HEK293T (cell line): Measurements from ENCODE around the gene FGFR3.

Experiments
- CTCF ChIA-PET: fragments of 350-600 bp; formaldehyde crosslinking; extraction: SDS; loops from one replicate; lab custom pipeline; 2021; ENCODE audit warnings: antibody characterized with exemption, inconsistent platforms; lab: Yijun Ruan, JAX
- POLR2A ChIA-PET: fragments of 350-600 bp; formaldehyde crosslinking; extraction: SDS; loops from one replicate; lab custom pipeline; 2020; ENCODE audit warnings: antibody characterized with exemption, inconsistent platforms; lab: Yijun Ruan, JAX
- DNase-seq: peaks from one replicate; pipeline ENCODE4 v3.0.0; 2012; ENCODE audit warnings: mixed read lengths; ENCODE audit errors: extremely low spot score
- ARNT ChIP-seq: fragments of 450-650 bp; IDR thresholded peaks from 2 replicates; pipeline ENCODE4 v1.6.1; 2017; ENCODE audit warnings: mild to moderate bottlenecking
- BHLHE40 ChIP-seq: fragments of 450-650 bp; IDR thresholded peaks from 2 replicates; pipeline ENCODE4 v1.6.1; 2016; ENCODE audit warnings: mild to moderate bottlenecking, moderate library complexity, borderline replicate concordance
- CTBP1 ChIP-seq: fragments of 450-650 bp; IDR thresholded peaks from 2 replicates; pipeline ENCODE4 v1.6.1; 2016; ENCODE audit warnings: borderline replicate concordance
- ELF4 ChIP-seq: fragments of 450-650 bp; IDR thresholded peaks from 2 replicates; pipeline ENCODE4 v1.6.1; 2017; ENCODE audit warnings: antibody characterized with exemption
- FOXA1 ChIP-seq: fragments of 450-650 bp; IDR thresholded peaks from 2 replicates; pipeline ENCODE4 v1.6.1; 2016; ENCODE audit warnings: mild to moderate bottlenecking
- FOXK2 ChIP-seq: fragments of 450-650 bp; IDR thresholded peaks from 2 replicates; pipeline ENCODE4 v1.6.1; 2016; ENCODE audit warnings: mild to moderate bottlenecking
- FOXM1 ChIP-seq: fragments of 450-650 bp; IDR thresholded peaks from 2 replicates; pipeline ENCODE4 v1.6.1; 2017; ENCODE audit warnings: mild to moderate bottlenecking, borderline replicate concordance
- HDGF ChIP-seq: fragments of 450-650 bp; IDR thresholded peaks from 2 replicates; pipeline ENCODE4 v1.6.1; 2017; ENCODE audit warnings: antibody characterized with exemption, borderline replicate concordance
- L3MBTL2 ChIP-seq: fragments of 450-650 bp; conservative IDR thresholded peaks from 2 replicates; pipeline ENCODE4 v1.6.1; 2016; ENCODE audit warnings: mild to moderate bottlenecking
- LEF1 ChIP-seq: fragments of 450-650 bp; IDR thresholded peaks from 2 replicates; pipeline ENCODE4 v1.6.1; 2017; ENCODE audit warnings: mild to moderate bottlenecking, borderline replicate concordance
- NFRKB ChIP-seq: fragments of 450-650 bp; IDR thresholded peaks from 2 replicates; pipeline ENCODE4 v1.6.1; 2016; ENCODE audit warnings: mild to moderate bottlenecking, moderate library complexity
- SP1 ChIP-seq: fragments of 450-650 bp; IDR thresholded peaks from 2 replicates; pipeline ENCODE4 v1.6.1; 2017
- SUZ12 ChIP-seq: fragments of 450-650 bp; IDR thresholded peaks from 2 replicates; pipeline ENCODE4 v1.6.1; 2016; ENCODE audit warnings: mild to moderate bottlenecking
- TARDBP ChIP-seq: fragments of 450-650 bp; IDR thresholded peaks from 2 replicates; pipeline ENCODE4 v1.6.1; 2016
- ZNF384 ChIP-seq: fragments of 450-650 bp; IDR thresholded peaks from 2 replicates; pipeline ENCODE4 v1.6.1; 2016
- TF ChIP-seq, protein P1 (sequence below): fragments of 450-650 bp; IDR thresholded peaks from 2 replicates; pipeline ENCODE4 v1.6.1; 2016

Gene FGFR3

DNA sequence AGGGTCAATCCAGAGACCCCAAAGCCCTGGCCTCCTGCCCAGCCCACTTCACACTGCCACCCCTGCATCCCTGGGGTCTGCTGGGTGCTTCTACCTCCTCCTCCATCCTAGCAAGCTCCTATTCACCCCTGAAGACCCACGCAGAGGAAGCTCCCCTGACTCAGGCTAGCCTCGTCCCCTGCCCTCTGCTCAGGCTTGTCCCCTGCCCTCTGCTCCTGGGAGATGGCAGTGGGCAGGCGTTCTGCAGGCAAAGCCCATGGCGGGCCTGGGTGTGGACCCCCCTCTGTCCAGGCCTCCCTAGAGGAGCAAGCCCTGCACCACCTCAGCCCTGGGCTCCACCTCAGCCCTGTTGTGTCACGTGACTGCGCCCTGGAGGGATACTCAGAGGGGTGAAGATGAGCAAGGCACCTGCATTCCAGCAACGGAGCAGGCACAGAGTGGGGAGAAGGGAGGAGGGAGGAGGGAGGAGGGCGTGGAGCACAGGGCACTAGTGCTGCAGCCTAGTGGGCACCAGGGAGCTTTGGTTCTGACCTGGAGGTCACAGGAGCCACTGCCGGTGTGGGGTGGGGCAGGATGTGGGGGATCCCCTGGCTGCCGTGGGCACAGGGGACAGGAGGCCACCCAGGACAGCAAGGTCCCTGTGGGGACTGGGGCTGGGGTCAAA is 27.6 kb upstream of the FGFR3 start:
- TF ChIP-seq BHLHE40 = no peak
- TF ChIP-seq, protein P1, sequence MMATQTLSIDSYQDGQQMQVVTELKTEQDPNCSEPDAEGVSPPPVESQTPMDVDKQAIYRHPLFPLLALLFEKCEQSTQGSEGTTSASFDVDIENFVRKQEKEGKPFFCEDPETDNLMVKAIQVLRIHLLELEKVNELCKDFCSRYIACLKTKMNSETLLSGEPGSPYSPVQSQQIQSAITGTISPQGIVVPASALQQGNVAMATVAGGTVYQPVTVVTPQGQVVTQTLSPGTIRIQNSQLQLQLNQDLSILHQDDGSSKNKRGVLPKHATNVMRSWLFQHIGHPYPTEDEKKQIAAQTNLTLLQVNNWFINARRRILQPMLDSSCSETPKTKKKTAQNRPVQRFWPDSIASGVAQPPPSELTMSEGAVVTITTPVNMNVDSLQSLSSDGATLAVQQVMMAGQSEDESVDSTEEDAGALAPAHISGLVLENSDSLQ = no peak
- TF ChIP-seq SP1 = no peak
- no peak for TF ChIP-seq ARNT
- no peak for TF ChIP-seq SUZ12
- no peak for TF ChIP-seq ELF4
- TF ChIP-seq HDGF = no peak
- no peak for TF ChIP-seq ZNF384
- TF ChIP-seq TARDBP = no peak
- TF ChIP-seq LEF1 = no peak
- no peak for TF ChIP-seq FOXA1
- no peak for TF ChIP-seq NFRKB
- no peak for TF ChIP-seq CTBP1
- TF ChIP-seq FOXK2 = no peak
- no peak for TF ChIP-seq FOXM1
- no peak for TF ChIP-seq L3MBTL2
- CTCF ChIA-PET = interaction anchor here (0.7 to 0.9 kb wide), 3 partner anchors 17 to 44 kb away, joined by 3 to 4 read pairs (median 3); no protein-coding TSS in a partner anchor
- POLR2A ChIA-PET = interaction anchor here (1.1 kb wide), 1 partner anchor 13 kb away, joined by 3 read pairs; no protein-coding TSS in a partner anchor
- no peak for DNase-seq

DNA sequence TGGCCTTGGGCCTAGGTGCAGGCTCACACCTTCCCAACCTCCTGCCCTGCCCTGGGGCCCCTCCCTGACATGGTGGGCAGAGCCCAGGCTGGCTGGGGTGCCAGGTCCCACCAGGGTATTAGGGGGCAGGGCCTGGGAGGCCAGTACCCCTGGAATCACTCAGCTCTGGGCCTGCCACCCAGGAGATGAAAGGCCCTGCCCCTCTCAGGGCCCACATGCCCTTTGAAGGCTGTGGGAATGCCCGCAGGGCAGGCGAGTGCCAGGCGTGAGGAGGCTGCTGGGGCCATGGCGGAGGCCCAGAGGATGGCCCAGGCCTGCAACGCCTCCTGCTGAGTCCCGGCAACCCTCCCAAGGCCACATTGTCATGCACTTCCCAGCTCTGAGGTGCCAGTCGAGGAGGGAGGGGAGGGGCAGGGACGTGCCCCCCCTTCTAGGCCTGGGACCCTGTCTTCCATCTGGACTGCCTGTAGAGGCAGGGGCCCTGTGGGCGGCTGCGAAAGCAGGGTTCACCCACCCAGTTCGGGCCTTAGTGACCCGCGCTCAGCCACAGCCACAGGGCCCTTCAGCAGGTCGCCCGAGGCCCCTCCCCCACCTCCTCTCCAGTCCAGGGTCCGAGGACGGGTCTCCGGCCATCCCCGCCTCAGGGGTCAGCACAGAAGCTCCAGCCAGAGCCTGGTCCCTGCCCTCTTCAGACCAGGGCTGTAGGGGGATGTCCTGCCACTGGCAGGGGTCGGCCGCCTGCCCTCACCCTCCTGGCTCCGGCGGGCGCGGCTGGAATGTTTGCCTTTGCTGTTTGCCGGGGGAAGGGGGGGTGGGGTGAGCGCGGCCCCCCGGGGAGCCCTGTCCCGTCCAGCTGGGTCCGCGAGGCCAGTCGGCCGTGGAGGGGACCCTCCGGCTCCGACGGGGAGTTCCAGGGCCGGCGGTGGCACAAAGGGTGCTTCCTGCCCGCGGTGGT is 26.7 kb upstream of the FGFR3 start:
- ChIA-PET CTCF (interaction anchor here (0.9 kb wide), 1 partner anchor 43 kb away, joined by 3 read pairs; no protein-coding TSS in a partner anchor), POLR2A (interaction anchor here (1.1 kb wide), 1 partner anchor 14 kb away, joined by 3 read pairs; no protein-coding TSS in a partner anchor)
- no peak for DNase-seq
- TF ChIP-seq BHLHE40 (no peak), SUZ12 (no peak), NFRKB (no peak), FOXA1 (no peak), ZNF384 (no peak), ARNT (no peak), TARDBP (no peak), HDGF (no peak), LEF1 (no peak), SP1 (no peak), CTBP1 (no peak), FOXM1 (no peak), FOXK2 (no peak), ELF4 (no peak), L3MBTL2 (no peak)
- TF ChIP-seq, protein P1 = no peak

DNA sequence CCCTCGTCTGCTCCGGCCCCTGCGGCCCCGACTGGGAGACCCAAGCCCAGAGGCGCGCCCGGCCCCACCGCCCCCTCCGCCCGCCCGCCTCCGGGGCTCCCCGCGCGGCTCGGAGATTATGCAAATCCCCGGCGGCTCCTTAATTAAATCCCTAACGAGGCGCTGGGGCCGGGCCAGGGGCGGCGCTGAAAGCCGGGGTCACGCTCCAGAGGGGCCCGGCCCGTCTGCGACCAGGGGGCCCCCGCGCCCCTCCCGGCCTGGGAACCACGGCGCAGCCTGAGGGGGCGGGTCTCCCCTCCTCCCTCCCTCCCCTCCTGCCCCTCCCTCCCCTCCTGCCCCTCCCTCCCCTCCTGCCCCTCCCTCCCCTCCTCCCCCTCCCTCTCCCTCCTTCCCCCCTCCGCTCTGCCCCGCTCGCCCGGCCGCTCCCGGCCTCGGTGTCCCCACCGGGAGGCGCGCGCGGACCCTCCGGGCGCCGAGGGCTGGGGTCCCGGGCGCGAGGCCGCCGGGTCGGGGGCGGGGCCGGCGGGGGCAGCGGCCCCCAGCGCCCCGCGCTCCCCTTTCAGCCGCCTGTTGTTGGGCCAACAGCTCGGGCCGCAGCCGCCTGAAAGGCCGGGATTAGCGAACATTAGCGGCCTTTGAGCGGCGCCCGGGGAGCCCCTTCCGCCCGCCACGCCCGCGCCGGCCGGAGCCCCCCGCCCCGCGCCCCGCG is 25.9 kb upstream of the FGFR3 start:
- ChIA-PET CTCF (interaction anchor here (0.5 to 1.6 kb wide), 6 partner anchors 8 to 351 kb away, joined by 3 to 7 read pairs (median 4); partner anchors contain the start of gene FGFR3), POLR2A (interaction anchor here (1.0 kb wide), 3 partner anchors 27 to 55 kb away, joined by 3 to 4 read pairs (median 4); partner anchors contain the start of genes SLBP, TACC3 and TMEM129)
- TF ChIP-seq TARDBP (no peak), ELF4 (no peak), FOXM1 (no peak), ARNT (no peak), FOXA1 (no peak), CTBP1 (no peak)
- peak; percentile 43 for DNase-seq

DNA sequence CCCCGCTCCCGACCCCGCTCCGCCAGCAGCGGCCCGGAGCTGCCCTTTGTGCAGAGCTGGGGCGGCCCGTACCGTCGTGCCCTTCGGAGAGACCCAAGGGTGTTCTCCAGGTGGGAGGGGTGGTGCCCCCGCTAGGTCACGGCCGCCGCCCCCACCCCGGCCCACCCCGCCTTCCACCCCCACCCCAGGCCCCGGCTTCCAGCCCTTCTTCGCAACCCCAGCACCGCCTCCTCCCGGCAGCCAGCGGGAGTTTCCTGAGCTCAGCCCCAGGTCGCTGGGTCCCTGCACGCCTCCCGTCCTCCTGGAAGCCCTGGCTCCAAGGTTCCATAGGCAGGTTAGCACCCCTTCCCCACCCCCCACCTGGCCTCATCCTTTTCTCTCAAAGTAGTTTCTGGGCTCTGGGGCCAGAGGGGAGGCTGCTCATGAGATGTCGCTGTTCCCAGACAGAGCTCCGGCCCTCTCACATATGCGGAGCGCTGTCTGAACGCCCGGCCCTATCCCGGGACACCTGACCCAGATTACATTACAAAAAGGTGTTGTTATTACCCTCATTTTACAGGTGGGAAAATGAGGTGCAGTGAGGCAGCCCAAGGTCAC is 25.2 kb upstream of the FGFR3 start:
- TF ChIP-seq SP1 (no peak), FOXM1 (no peak), ARNT (no peak), ELF4 (no peak), L3MBTL2 (no peak)
- peak; percentile 86 for DNase-seq

More for the DNA sequence above, 25.2 kb upstream of the FGFR3 start:
- ChIA-PET POLR2A (interaction anchor here (1.0 kb wide), 3 partner anchors 26 to 56 kb away, joined by 3 to 4 read pairs (median 4); partner anchors contain the start of genes SLBP, TACC3 and TMEM129), CTCF (interaction anchor here (0.5 to 1.6 kb wide), 8 partner anchors 8 to 352 kb away, joined by 3 to 7 read pairs (median 4); partner anchors contain the start of gene FGFR3)
